DND-41 (cell line): ENCODE results near the gene SNX9.

Experiments
- ATAC-seq: fragments of 200-7000 bp; cut with Tn5 transposase; 3 replicates; pipeline ENCODE4 v1.9.1; 2021; ENCODE audit warnings: low read depth; ENCODE audit not compliant: insufficient read depth
- DNase-seq: peaks from one replicate; pipeline ENCODE4 v3.0.0-alpha.2; 2020
- H2AFZ ChIP-seq: 2 replicates; pipeline ENCODE4 v1.6.0; 2012; ENCODE audit warnings: low read depth, low read length
- H3K27ac ChIP-seq: 2 replicates; pipeline ENCODE4 v1.5.1; 2012; ENCODE audit warnings: low read length, inconsistent platforms
- H3K27me3 ChIP-seq: fragments of 200-600 bp; sonication (generic); 2 replicates; pipeline ENCODE4 v1.6.0; 2012; ENCODE audit warnings: low read length, mild to moderate bottlenecking, inconsistent platforms; ENCODE audit not compliant: insufficient read depth, poor library complexity
- H3K36me3 ChIP-seq: 2 replicates; pipeline ENCODE4 v1.5.1; 2012; ENCODE audit warnings: low read length, inconsistent platforms; ENCODE audit not compliant: insufficient read depth
- H3K4me1 ChIP-seq: 2 replicates; pipeline ENCODE4 v1.5.1; 2012; ENCODE audit warnings: mild to moderate bottlenecking, low read length; ENCODE audit not compliant: insufficient read depth
- H3K4me2 ChIP-seq: 2 replicates; pipeline ENCODE4 v1.6.0; 2012; ENCODE audit warnings: mild to moderate bottlenecking, moderate library complexity, low read length, inconsistent platforms; ENCODE audit not compliant: insufficient read depth
- H3K4me3 ChIP-seq, 2 experiments: fragments of 200-600 bp in 1 of 2; shearing (Covaris generic) in 1 of 2; 2 replicates each; pipeline ENCODE4 v1.5.1; 2012 to 2016; ENCODE audit warnings: inconsistent platforms in 2 of 2, low read length in 2 of 2, mild to moderate bottlenecking in 2 of 2, low read depth in 1 of 2, moderate library complexity in 1 of 2
- H3K79me2 ChIP-seq: 2 replicates; pipeline ENCODE4 v1.6.0; 2012; ENCODE audit warnings: low read length, inconsistent platforms; ENCODE audit not compliant: insufficient read depth
- H3K9ac ChIP-seq: 2 replicates; pipeline ENCODE4 v1.6.0; 2012; ENCODE audit warnings: low read depth, mild to moderate bottlenecking, inconsistent platforms, low read length, moderate library complexity
- H3K9me3 ChIP-seq: 2 replicates; pipeline ENCODE4 v1.5.1; 2012; ENCODE audit warnings: low read length, moderate library complexity, mild to moderate bottlenecking, inconsistent platforms; ENCODE audit not compliant: insufficient read depth, severe bottlenecking
- H4K20me1 ChIP-seq: 2 replicates; pipeline ENCODE4 v1.6.0; 2012; ENCODE audit warnings: low read length; ENCODE audit not compliant: insufficient read depth
- CTCF ChIP-seq: IDR thresholded peaks from 2 replicates; pipeline ENCODE4 v1.5.1; 2012; ENCODE audit warnings: borderline replicate concordance, low read length, moderate library complexity, mild to moderate bottlenecking; ENCODE audit not compliant: poor library complexity, severe bottlenecking; ENCODE audit errors: extremely low read depth
- EZH2 ChIP-seq: IDR thresholded peaks from 3 replicates; pipeline ENCODE4 v1.6.1; 2012; ENCODE audit warnings: borderline replicate concordance, low read depth, mild to moderate bottlenecking, moderate library complexity, low read length, inconsistent platforms; ENCODE audit not compliant: severe bottlenecking

The SNX9 gene

GRCh38 chr6:157887892-157888291 lies 64.8 kb downstream of the SNX9 start:
- Histone ChIP-seq H4K20me1 (no peaks in the 10 kb centered on the region), H3K79me2 (no peaks in the 10 kb centered on the region), H3K27ac (no peak overlapping the region), H2AFZ (no peak overlapping the region), H3K4me1 (peaks cover 9% of the 10 kb centered on the region), H3K27me3 (no peaks in the 10 kb centered on the region), H3K4me2 (no peak overlapping the region), H3K9ac (no peak overlapping the region), H3K9me3 (no peaks in the 10 kb centered on the region), H3K36me3 (no peaks in the 10 kb centered on the region), H3K4me3 (no peak overlapping the region)
- ATAC-seq = no peak
- no peak for DNase-seq
- TF ChIP-seq EZH2 = no peak
- TF ChIP-seq CTCF = no peak

- no peaks in the 10 kb centered on the region for H3K36me3 ChIP-seq
- no peak for DNase-seq
- no peak overlapping the region for H3K4me2 ChIP-seq
- H3K27ac ChIP-seq = no peak overlapping the region
- no peak overlapping the region for H3K4me3 ChIP-seq
- H3K9me3 ChIP-seq = no peaks in the 10 kb centered on the region
- no peak for ATAC-seq
- H4K20me1 ChIP-seq = no peaks in the 10 kb centered on the region
- H3K9ac ChIP-seq = no peak overlapping the region
- no peaks in the 10 kb centered on the region for H3K79me2 ChIP-seq
- H3K27me3 ChIP-seq = no peaks in the 10 kb centered on the region
- TF ChIP-seq CTCF (no peak), EZH2 (no peak)
- H3K4me1 ChIP-seq = 0 out of 2 replicates have a peak, but pooled peaks cover 4% of the 10 kb centered on the region
- no peak overlapping the region for H2AFZ ChIP-seq
Observed at GRCh38 chr6:157891544-157892362, 68.7 kb downstream of the SNX9 start.

- H3K4me3 ChIP-seq = no peak overlapping the region
- 0 out of 2 replicates have a peak, but pooled peaks cover 4% of the 10 kb centered on the region for H3K4me1 ChIP-seq
- DNase-seq = no peak
- ATAC-seq = no peak
- H3K79me2 ChIP-seq = no peaks in the 10 kb centered on the region
- TF ChIP-seq CTCF (no peak), EZH2 (no peak)
- no peak overlapping the region for H3K9ac ChIP-seq
- H2AFZ ChIP-seq = no peak overlapping the region
- H3K27me3 ChIP-seq = no peaks in the 10 kb centered on the region
- H3K9me3 ChIP-seq = no peaks in the 10 kb centered on the region
- H4K20me1 ChIP-seq = no peaks in the 10 kb centered on the region
- H3K27ac ChIP-seq = no peak overlapping the region
- H3K36me3 ChIP-seq = no peaks in the 10 kb centered on the region
- no peak overlapping the region for H3K4me2 ChIP-seq
Observed at GRCh38 chr6:157892363-157892877, 69.4 kb downstream of the SNX9 start.
